ENCODE results near the gene PLCL2.

Gene PLCL2

DNA sequence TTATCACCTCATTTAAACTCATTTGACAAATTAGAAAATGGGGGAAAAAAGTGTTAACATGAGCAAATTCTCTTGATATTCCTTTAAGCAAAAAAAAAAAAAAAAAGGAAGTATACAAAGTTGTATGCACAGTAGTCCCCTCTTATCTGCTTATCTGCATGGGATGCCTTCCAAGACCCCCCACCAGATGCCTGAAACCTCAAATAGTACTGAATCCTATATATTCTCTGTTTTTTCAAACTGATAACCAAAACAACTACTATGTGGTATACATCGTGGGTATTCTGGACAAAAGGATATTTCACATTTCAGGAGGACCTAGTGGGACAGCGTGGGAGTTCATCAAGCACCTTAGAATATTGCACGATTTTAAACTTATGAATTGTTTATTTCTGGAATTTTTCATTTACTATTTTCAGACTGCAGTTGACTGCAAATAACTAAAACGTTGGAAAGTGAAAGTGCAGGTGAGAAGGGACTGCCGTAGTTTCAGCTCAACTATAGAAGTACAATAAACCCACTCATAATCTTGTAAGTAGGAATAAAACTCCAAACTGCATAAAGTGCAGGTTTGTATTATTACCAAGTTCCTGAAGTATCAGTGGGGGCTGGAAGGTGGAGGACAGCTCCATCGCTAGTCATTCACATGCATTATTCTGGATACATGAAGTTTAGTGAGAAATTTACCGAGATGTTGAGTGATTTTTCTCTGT, 43.6 kb upstream of the PLCL2 start:
- no peak for DNase-seq (ENCODE audit: low read depth)
- H3K4me3 ChIP-seq (ENCODE audit: low read depth, low read length), result no peak overlapping the region
- TF ChIP-seq, protein P1, sequence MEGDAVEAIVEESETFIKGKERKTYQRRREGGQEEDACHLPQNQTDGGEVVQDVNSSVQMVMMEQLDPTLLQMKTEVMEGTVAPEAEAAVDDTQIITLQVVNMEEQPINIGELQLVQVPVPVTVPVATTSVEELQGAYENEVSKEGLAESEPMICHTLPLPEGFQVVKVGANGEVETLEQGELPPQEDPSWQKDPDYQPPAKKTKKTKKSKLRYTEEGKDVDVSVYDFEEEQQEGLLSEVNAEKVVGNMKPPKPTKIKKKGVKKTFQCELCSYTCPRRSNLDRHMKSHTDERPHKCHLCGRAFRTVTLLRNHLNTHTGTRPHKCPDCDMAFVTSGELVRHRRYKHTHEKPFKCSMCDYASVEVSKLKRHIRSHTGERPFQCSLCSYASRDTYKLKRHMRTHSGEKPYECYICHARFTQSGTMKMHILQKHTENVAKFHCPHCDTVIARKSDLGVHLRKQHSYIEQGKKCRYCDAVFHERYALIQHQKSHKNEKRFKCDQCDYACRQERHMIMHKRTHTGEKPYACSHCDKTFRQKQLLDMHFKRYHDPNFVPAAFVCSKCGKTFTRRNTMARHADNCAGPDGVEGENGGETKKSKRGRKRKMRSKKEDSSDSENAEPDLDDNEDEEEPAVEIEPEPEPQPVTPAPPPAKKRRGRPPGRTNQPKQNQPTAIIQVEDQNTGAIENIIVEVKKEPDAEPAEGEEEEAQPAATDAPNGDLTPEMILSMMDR (IDR thresholded peaks at IDR 0.05; ENCODE audit: control insufficient read depth, extremely low read depth, insufficient read depth), result no peak

DNA sequence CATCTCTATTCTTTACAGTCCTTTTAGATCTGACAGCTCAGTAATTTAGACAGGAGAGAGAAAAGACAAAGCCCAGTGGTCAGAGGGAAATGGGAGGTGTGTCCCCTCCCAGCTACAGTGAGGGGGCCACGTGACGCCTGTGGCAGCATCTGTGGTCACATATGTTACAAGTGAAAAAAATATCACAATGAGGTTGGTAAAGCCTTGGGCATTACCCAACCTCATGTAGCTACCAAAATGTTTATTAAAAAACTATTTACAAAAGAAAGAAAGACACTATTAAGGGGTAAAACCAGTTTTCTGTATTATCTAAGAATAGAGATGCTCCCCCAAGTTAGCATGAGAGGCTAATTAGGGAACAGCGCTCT, 42.9 kb upstream of the PLCL2 start:
- DNase-seq (ENCODE audit: low read depth), result no peak
- no peak overlapping the region for H3K4me3 ChIP-seq (ENCODE audit: low read depth, low read length)

DNA sequence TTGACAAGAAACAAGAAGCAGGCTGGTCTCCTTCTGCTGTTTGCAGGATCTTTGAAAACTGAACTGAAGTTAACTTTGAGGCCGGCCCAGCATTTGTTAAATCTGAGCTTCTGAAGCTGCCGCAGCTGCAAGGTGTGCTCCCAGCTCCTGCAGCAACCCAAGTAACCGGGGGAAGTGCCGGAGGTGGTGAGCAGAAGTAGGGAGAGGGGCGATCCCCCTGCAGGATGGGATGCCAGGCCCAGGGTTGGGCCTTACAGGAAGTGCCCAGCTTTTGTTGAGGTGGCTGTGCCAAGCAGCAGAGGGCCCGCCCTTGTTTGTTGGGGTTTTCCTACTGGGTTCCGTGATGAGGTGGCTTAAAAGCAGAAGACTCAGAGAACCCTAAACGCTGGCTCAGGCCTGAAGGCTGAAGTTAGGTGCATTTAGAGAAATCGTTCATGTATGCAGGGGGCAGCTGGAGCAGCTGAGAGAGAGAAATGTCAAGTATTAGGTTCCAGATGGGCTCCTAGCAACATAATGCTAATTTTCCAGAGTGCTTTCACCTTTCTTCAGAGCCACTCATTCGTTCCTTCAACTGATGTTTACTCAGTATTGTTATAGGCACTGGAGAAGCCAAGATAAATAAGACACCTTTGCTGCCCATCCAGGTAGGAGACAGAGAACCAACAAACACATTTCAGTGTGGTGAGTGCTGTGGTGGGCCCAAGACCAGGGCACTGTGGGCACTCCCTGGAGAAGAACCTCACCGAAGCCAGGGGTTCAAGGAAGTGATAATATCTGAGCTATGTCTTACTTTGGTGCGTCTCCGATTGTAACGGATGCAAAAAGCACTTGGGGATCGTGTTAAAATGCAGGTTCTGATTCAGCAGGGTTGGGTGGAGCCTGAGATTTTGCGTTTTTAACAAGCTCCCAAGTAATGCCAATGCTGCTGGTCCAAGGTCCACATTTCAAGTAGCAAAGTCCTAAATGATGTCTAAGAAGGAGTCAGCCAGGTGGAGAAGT, 42.2 kb upstream of the PLCL2 start:
- TF ChIP-seq, protein P1 (IDR thresholded peaks at IDR 0.05; ENCODE audit: control insufficient read depth, extremely low read depth, insufficient read depth), result no peak
- no peak overlapping the region for H3K4me3 ChIP-seq (ENCODE audit: low read depth, low read length)
- peak; percentile 46 for DNase-seq (ENCODE audit: low read depth)

More for the DNA sequence above, 42.9 kb upstream of the PLCL2 start:
- TF ChIP-seq, protein P1 (IDR thresholded peaks at IDR 0.05; ENCODE audit: control insufficient read depth, extremely low read depth, insufficient read depth), result no peak

DNA sequence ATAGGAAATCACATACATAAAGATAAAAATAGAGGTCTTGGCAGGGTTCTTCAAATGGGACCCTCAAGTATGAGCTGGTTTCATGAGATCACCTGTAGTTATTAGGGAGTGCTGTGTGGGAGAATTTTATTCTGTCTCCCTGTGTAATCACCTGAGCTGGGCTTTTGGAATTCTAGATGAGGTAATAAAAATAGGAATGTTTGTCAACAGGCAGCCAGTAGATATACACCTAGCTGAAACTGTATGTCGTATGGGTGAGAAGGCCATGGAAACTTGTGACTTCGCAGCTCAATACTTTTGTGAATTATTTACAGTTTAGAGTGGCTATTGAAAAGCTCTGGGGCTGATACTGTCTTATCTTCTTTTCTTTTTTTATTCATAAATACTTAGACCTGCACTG, 40.5 kb upstream of the PLCL2 start:
- H3K4me3 ChIP-seq (ENCODE audit: low read depth, low read length), result no peak overlapping the region
- DNase-seq (ENCODE audit: low read depth), result no peak
- TF ChIP-seq, protein P1 (IDR thresholded peaks at IDR 0.05; ENCODE audit: control insufficient read depth, extremely low read depth, insufficient read depth), result no peak

DNA sequence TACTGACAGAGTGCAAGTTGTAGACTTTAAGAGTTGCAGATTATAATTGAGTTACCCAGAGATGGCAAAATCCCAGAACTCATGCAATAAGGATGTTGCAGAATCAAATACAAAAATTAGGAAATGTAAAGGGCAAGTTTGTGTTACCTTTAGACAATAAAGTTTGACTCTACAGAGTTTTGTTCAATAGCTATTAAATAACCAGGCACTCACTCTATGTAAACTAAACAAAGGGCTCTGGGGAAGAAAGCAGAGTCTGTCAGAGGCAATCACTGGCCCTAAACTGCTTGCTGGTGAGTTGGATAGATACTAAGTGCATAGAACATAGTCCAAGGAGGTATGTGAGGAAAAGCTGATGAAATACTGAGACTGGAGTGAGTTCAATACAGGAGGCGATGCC, 40.0 kb upstream of the PLCL2 start:
- TF ChIP-seq, protein P1 (IDR thresholded peaks at IDR 0.05; ENCODE audit: control insufficient read depth, extremely low read depth, insufficient read depth), result no peak
- no peak overlapping the region for H3K4me3 ChIP-seq (ENCODE audit: low read depth, low read length)
- no peak for DNase-seq (ENCODE audit: low read depth)

DNA sequence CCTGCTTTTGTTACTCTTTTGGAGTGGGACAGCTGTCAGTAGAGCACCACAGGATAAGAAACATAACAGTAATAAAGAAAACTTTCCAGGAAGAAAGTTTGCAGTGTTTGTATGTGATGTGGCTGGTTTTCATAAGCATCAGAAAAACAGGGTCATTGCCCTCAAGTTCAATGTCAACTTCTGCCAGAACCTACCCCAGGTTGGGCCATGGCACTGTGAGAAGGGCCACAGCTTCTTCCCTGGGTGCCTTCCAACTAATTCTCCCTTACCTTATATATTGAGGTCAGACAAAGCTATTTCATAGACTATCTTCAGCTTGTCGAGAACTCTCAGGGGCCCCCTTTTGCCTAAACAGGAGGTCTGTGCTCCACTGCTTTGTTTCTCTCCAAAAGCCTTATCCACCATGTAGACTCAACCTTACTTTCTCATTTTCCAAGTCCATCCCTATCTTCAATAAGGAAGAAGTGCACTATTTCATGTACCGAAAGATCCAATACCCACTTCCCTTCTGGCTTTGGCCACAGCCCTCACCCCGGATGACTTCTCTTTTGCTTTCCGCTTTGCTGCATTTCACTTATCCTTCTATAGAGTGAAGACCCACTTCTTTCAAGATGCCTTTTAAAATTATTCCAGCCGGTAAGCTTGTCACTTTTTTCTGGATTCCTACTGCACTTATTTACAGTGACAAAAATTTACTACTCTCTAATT, 38.2 kb upstream of the PLCL2 start:
- no peak overlapping the region for H3K4me3 ChIP-seq (ENCODE audit: low read depth, low read length)
- TF ChIP-seq, protein P1 (IDR thresholded peaks at IDR 0.05; ENCODE audit: control insufficient read depth, extremely low read depth, insufficient read depth), result no peak
- DNase-seq (ENCODE audit: low read depth), result no peak
